Activated naive CD4-positive, alpha-beta T cell treated with anti-CD3 and anti-CD28 coated beads for 36 hours (primary cell): ENCODE data around the gene LIMCH1. TPM values are rescaled to one million over a fixed set of nuclear protein-coding genes. Genes with fewer than 3 reads are reported as not detected.

Source experiments
- total RNA-seq, 2 experiments: library from RNA; stranded (reverse); gene quantifications; one replicate each; pipeline ENCODE4 v1.2.3, GENCODE V29; 2021

The LIMCH1 gene
- total RNA-seq, 2 experiments from 2014 or later, result not detected

Other genes with a start within 250 kb of the LIMCH1 start
- gene PHOX2B, start 210.6 kb downstream of the LIMCH1 start, total RNA-seq, result not detected